ENCODE results near the gene VSIG8.
"Not testable (repeated sequence)": the region's sequence is repeated elsewhere in the genome, so short reads cannot be mapped to it uniquely, and the experiment has no call there.

VSIG8 gene, protein sequence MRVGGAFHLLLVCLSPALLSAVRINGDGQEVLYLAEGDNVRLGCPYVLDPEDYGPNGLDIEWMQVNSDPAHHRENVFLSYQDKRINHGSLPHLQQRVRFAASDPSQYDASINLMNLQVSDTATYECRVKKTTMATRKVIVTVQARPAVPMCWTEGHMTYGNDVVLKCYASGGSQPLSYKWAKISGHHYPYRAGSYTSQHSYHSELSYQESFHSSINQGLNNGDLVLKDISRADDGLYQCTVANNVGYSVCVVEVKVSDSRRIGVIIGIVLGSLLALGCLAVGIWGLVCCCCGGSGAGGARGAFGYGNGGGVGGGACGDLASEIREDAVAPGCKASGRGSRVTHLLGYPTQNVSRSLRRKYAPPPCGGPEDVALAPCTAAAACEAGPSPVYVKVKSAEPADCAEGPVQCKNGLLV

GRCh38 chr1:159862557-159862956 is at the start of gene VSIG8:
TSS of gene VSIG8 (minus strand) at chr1:159862657. CDS start at chr1:159862521, 136 bp downstream.
- H3K27ac ChIP-seq (ENCODE audit: low read depth in 2 of 2, low read length in 2 of 2): no peak within 1 kb of the TSS
- H3K9ac ChIP-seq (ENCODE audit: low read depth in 1 of 2, low read length in 2 of 2): no peak within 1 kb of the TSS
- peaks cover 9 to 10% of the 10 kb centered on the region in 2 donors for H3K4me1 ChIP-seq (ENCODE audit: control insufficient read depth in 2 of 2, insufficient read depth in 2 of 2, low read length in 2 of 2)
- no peaks in the 10 kb centered on the region for H3K36me3 ChIP-seq (ENCODE audit: control insufficient read depth in 2 of 2, insufficient read depth in 2 of 2, low read length in 2 of 2)
- H3K9me3 ChIP-seq (ENCODE audit: control insufficient read depth in 2 of 2, low read length in 2 of 2): no peaks in the 10 kb centered on the region
- no peak within 1 kb of the TSS for H3K4me3 ChIP-seq (ENCODE audit: low read length in 2 of 2)
- H3K27me3 ChIP-seq (ENCODE audit: control insufficient read depth in 2 of 2, insufficient read depth in 2 of 2, low read length in 2 of 2): no peaks in the 10 kb centered on the region

DNA sequence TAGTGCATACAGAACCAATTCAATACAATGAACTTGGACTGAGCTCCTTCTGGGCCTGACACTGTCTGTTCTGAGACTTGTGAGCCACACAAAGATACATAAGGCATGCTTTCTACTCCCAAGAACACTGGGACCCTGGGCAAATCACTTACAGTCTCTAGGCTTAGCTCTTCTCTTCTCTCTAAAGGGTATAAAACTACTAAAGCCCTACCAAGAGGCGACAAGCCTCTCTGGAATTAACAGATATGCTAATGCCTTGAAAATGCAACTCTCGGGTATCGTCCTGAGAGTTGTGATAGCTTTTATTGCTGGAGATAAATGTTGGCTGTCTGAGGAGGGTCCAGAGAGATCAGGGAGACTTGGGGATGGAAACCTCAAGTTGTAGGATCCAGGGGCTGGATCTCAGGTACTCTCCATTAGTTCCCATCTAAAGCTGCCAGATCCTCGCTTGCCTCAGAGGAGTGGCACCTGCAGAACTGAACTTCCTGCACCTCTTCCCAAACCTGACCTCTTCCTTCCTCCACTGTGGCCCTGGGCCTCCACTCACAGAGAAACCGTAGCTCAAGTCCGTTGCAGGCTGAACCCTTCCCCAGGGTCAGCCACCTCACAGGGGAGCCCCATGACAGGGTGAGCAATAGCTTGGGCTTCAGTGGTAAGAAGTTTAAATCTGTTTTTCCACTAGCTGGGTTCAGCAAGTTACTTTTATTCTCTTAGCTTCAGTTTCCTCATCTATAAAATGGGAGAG is 49.0 kb upstream of the VSIG8 start:
- Histone ChIP-seq H3K36me3 (ENCODE audit: control insufficient read depth in 2 of 2, insufficient read depth in 2 of 2, low read length in 2 of 2) (peaks cover 0 to 4% of the 10 kb centered on the region in 2 donors), H3K4me1 (ENCODE audit: control insufficient read depth in 2 of 2, insufficient read depth in 2 of 2, low read length in 2 of 2) (peaks cover 24 to 45% of the 10 kb centered on the region in 2 donors), H3K9me3 (ENCODE audit: control insufficient read depth in 2 of 2, low read length in 2 of 2) (no peaks in the 10 kb centered on the region), H3K4me3 (ENCODE audit: low read length in 2 of 2) (no peak overlapping the region), H3K9ac (ENCODE audit: low read depth in 1 of 2, low read length in 2 of 2) (no peak overlapping the region), H3K27me3 (ENCODE audit: control insufficient read depth in 2 of 2, insufficient read depth in 2 of 2, low read length in 2 of 2) (no peaks in the 10 kb centered on the region), H3K27ac (ENCODE audit: low read depth in 2 of 2, low read length in 2 of 2) (peak overlapping the region; percentile 25 to 71)

GRCh38 chr1:159908031-159908940 is 45.8 kb upstream of the VSIG8 start:
- H3K9me3 ChIP-seq (ENCODE audit: control insufficient read depth in 2 of 2, low read length in 2 of 2): no peaks in the 10 kb centered on the region
- H3K4me1 ChIP-seq (ENCODE audit: control insufficient read depth in 2 of 2, insufficient read depth in 2 of 2, low read length in 2 of 2): peaks cover 18 to 21% of the 10 kb centered on the region in 2 donors
- H3K9ac ChIP-seq (ENCODE audit: low read depth in 1 of 2, low read length in 2 of 2): no peak overlapping the region
- no peak overlapping the region for H3K27ac ChIP-seq (ENCODE audit: low read depth in 2 of 2, low read length in 2 of 2)
- H3K4me3 ChIP-seq (ENCODE audit: low read length in 2 of 2): no peak overlapping the region
- H3K27me3 ChIP-seq (ENCODE audit: control insufficient read depth in 2 of 2, insufficient read depth in 2 of 2, low read length in 2 of 2): no peaks in the 10 kb centered on the region
- no peaks in the 10 kb centered on the region for H3K36me3 ChIP-seq (ENCODE audit: control insufficient read depth in 2 of 2, insufficient read depth in 2 of 2, low read length in 2 of 2)

GRCh38 chr1:159906960-159907359 is 44.5 kb upstream of the VSIG8 start:
- H3K4me3 ChIP-seq (ENCODE audit: low read length in 2 of 2): no peak overlapping the region
- no peaks in the 10 kb centered on the region for H3K27me3 ChIP-seq (ENCODE audit: control insufficient read depth in 2 of 2, insufficient read depth in 2 of 2, low read length in 2 of 2)
- H3K4me1 ChIP-seq (ENCODE audit: control insufficient read depth in 2 of 2, insufficient read depth in 2 of 2, low read length in 2 of 2): peaks cover 13 to 21% of the 10 kb centered on the region in 2 donors
- no peaks in the 10 kb centered on the region for H3K36me3 ChIP-seq (ENCODE audit: control insufficient read depth in 2 of 2, insufficient read depth in 2 of 2, low read length in 2 of 2)
- no peaks in the 10 kb centered on the region for H3K9me3 ChIP-seq (ENCODE audit: control insufficient read depth in 2 of 2, low read length in 2 of 2)
- no peak overlapping the region for H3K9ac ChIP-seq (ENCODE audit: low read depth in 1 of 2, low read length in 2 of 2)
- no peak overlapping the region for H3K27ac ChIP-seq (ENCODE audit: low read depth in 2 of 2, low read length in 2 of 2)

- H3K9me3 ChIP-seq (ENCODE audit: control insufficient read depth in 2 of 2, low read length in 2 of 2); H3K4me3 ChIP-seq (ENCODE audit: low read length in 2 of 2); H3K9ac ChIP-seq (ENCODE audit: low read depth in 1 of 2, low read length in 2 of 2); H3K27me3 ChIP-seq (ENCODE audit: control insufficient read depth in 2 of 2, insufficient read depth in 2 of 2, low read length in 2 of 2); H3K27ac ChIP-seq (ENCODE audit: low read depth in 2 of 2, low read length in 2 of 2); H3K36me3 ChIP-seq (ENCODE audit: control insufficient read depth in 2 of 2, insufficient read depth in 2 of 2, low read length in 2 of 2): not testable (repeated sequence)
- H3K4me1 ChIP-seq (ENCODE audit: control insufficient read depth in 2 of 2, insufficient read depth in 2 of 2, low read length in 2 of 2): peaks cover 10 to 12% of the 10 kb centered on the region in 2 donors
Observed at GRCh38 chr1:159904036-159904435, 41.6 kb upstream of the VSIG8 start.

DNA sequence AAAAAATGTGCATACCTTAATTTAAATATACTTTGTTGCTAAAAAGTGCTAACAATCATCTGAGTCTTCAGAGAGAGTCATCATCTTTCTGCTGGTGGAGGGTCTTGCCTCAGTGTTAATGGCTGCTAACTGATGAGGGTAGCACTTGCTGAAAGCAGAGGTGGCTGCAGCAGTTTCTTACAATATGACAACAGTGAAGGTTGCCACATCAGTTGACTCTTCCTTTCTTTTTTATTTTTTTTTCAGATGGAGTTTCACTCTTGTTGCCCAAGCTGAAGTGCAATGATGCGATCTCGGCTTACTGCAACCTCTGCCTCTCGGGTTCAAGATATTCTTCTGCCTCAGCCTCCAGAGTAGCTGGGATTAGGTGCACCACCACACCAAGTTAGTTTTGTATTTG is 40.1 kb upstream of the VSIG8 start:
- Histone ChIP-seq H3K4me3 (ENCODE audit: low read length in 2 of 2) (no peak overlapping the region), H3K27ac (ENCODE audit: low read depth in 2 of 2, low read length in 2 of 2) (no peak overlapping the region), H3K9me3 (ENCODE audit: control insufficient read depth in 2 of 2, low read length in 2 of 2) (no peaks in the 10 kb centered on the region), H3K9ac (ENCODE audit: low read depth in 1 of 2, low read length in 2 of 2) (no peak overlapping the region), H3K36me3 (ENCODE audit: control insufficient read depth in 2 of 2, insufficient read depth in 2 of 2, low read length in 2 of 2) (no peaks in the 10 kb centered on the region), H3K27me3 (ENCODE audit: control insufficient read depth in 2 of 2, insufficient read depth in 2 of 2, low read length in 2 of 2) (no peaks in the 10 kb centered on the region), H3K4me1 (ENCODE audit: control insufficient read depth in 2 of 2, insufficient read depth in 2 of 2, low read length in 2 of 2) (peaks cover 10 to 12% of the 10 kb centered on the region in 2 donors)

- peak overlapping the region in 1 of 2 donors; percentile 69 for H3K27ac ChIP-seq (ENCODE audit: low read depth in 2 of 2, low read length in 2 of 2)
- no peaks in the 10 kb centered on the region for H3K27me3 ChIP-seq (ENCODE audit: control insufficient read depth in 2 of 2, insufficient read depth in 2 of 2, low read length in 2 of 2)
- no peak overlapping the region for H3K4me3 ChIP-seq (ENCODE audit: low read length in 2 of 2)
- H3K4me1 ChIP-seq (ENCODE audit: control insufficient read depth in 2 of 2, insufficient read depth in 2 of 2, low read length in 2 of 2): peaks cover 10 to 12% of the 10 kb centered on the region in 2 donors
- peak overlapping the region in 1 of 2 donors; percentile 27 for H3K9ac ChIP-seq (ENCODE audit: low read depth in 1 of 2, low read length in 2 of 2)
- H3K9me3 ChIP-seq (ENCODE audit: control insufficient read depth in 2 of 2, low read length in 2 of 2): no peaks in the 10 kb centered on the region
- H3K36me3 ChIP-seq (ENCODE audit: control insufficient read depth in 2 of 2, insufficient read depth in 2 of 2, low read length in 2 of 2): no peaks in the 10 kb centered on the region
Observed at GRCh38 chr1:159900755-159901360, 38.4 kb upstream of the VSIG8 start.

GRCh38 chr1:159900086-159900680 is 37.7 kb upstream of the VSIG8 start, which contains the start of gene CFAP45:
TSS of gene CFAP45 (minus strand) at chr1:159900165. CDS start at chr1:159900098, 67 bp downstream.
- Histone ChIP-seq H3K4me3 (ENCODE audit: low read length in 2 of 2) (peak within 1 kb of the TSS in 1 of 2 donors; percentile 28), H3K27me3 (ENCODE audit: control insufficient read depth in 2 of 2, insufficient read depth in 2 of 2, low read length in 2 of 2) (no peaks in the 10 kb centered on the region), H3K9me3 (ENCODE audit: control insufficient read depth in 2 of 2, low read length in 2 of 2) (no peaks in the 10 kb centered on the region), H3K4me1 (ENCODE audit: control insufficient read depth in 2 of 2, insufficient read depth in 2 of 2, low read length in 2 of 2) (peaks cover 10 to 12% of the 10 kb centered on the region in 2 donors), H3K36me3 (ENCODE audit: control insufficient read depth in 2 of 2, insufficient read depth in 2 of 2, low read length in 2 of 2) (no peaks in the 10 kb centered on the region), H3K9ac (ENCODE audit: low read depth in 1 of 2, low read length in 2 of 2) (peak within 1 kb of the TSS; percentile 22 to 27), H3K27ac (ENCODE audit: low read depth in 2 of 2, low read length in 2 of 2) (peak within 1 kb of the TSS; percentile 69 to 73)

- H3K36me3 ChIP-seq (ENCODE audit: control insufficient read depth in 2 of 2, insufficient read depth in 2 of 2, low read length in 2 of 2); H3K27me3 ChIP-seq (ENCODE audit: control insufficient read depth in 2 of 2, insufficient read depth in 2 of 2, low read length in 2 of 2); H3K9me3 ChIP-seq (ENCODE audit: control insufficient read depth in 2 of 2, low read length in 2 of 2); H3K4me3 ChIP-seq (ENCODE audit: low read length in 2 of 2); H3K27ac ChIP-seq (ENCODE audit: low read depth in 2 of 2, low read length in 2 of 2): not testable (repeated sequence)
- peak overlapping the region in 1 of 2 donors; percentile 22 for H3K9ac ChIP-seq (ENCODE audit: low read depth in 1 of 2, low read length in 2 of 2)
- H3K4me1 ChIP-seq (ENCODE audit: control insufficient read depth in 2 of 2, insufficient read depth in 2 of 2, low read length in 2 of 2): peaks cover 10 to 12% of the 10 kb centered on the region in 2 donors
Observed at GRCh38 chr1:159899634-159900033, 37.2 kb upstream of the VSIG8 start.

Measured in mucosa of rectum (tissue), 2 donors.